Motor neuron (in vitro differentiated cells): ENCODE results near the gene HMGXB3. TPM values are rescaled to one million over a fixed set of nuclear protein-coding genes. Genes with fewer than 3 reads are reported as not detected.

Experiments
- ATAC-seq, 8 experiments: fragments of 200-7000 bp; cut with Tn5 transposase; replicated peaks in 6 of 8; 2 replicates each; pipeline ENCODE4 v1.8.0; 2021; ENCODE audit warnings: mild to moderate bottlenecking in 8 of 8, moderate library complexity in 8 of 8
- H3K27ac ChIP-seq, 2 donors: fragments of 250-450 bp; sonication (Bioruptor Pico); 2 replicates each; pipeline ENCODE4 v1.9.0; 2021; ENCODE audit warnings: antibody characterized with exemption in 2 of 2, mild to moderate bottlenecking in 2 of 2, moderate library complexity in 1 of 2
- H3K4me1 ChIP-seq, 2 donors: fragments of 250-450 bp; sonication (Bioruptor Pico); replicated peaks in 1 of 2; 2 replicates each; pipeline ENCODE4 v1.6.1; 2021; ENCODE audit warnings: antibody characterized with exemption in 2 of 2, mild to moderate bottlenecking in 2 of 2, moderate library complexity in 1 of 2
- H3K4me3 ChIP-seq, 5 donors: fragments of 250-450 bp; sonication (Bioruptor Pico); 2 replicates each; pipeline ENCODE4 v1.9.0; 2021; ENCODE audit warnings: antibody characterized with exemption in 5 of 5, mild to moderate bottlenecking in 5 of 5, moderate library complexity in 4 of 5
- WGBS, 10 experiments: fragments of 450-650 bp; shearing (Covaris generic); methylation state at CpG; one replicate each; pipeline ENCODE4 v1.0.0; 2022; 5-methylcytosine and 5-hydroxymethylcytosine counted together
- in situ Hi-C, 9 experiments: fragments of 400-800 bp; cut with MboI; loops; one replicate each; pipeline ENCODE4 v1.15.0; 2021; ENCODE audit warnings: low sequenced_read_pairs in 9 of 9, low pct_unique_long_range_greater_than_20kb in 2 of 9; ENCODE audit not compliant: unreplicated experiment in 9 of 9
- total RNA-seq, 8 experiments: library from RNA; unstranded; fragments of 300-600 nt; gene quantifications; 2 replicates each; pipeline versions ENCODE4 v1.2.3 to v1.2.4, GENCODE V29; 2022

HMGXB3 gene
- total RNA-seq, 8 experiments from 2014 or later: 16.2 to 46.4 (median 26.1) TPM

DNA sequence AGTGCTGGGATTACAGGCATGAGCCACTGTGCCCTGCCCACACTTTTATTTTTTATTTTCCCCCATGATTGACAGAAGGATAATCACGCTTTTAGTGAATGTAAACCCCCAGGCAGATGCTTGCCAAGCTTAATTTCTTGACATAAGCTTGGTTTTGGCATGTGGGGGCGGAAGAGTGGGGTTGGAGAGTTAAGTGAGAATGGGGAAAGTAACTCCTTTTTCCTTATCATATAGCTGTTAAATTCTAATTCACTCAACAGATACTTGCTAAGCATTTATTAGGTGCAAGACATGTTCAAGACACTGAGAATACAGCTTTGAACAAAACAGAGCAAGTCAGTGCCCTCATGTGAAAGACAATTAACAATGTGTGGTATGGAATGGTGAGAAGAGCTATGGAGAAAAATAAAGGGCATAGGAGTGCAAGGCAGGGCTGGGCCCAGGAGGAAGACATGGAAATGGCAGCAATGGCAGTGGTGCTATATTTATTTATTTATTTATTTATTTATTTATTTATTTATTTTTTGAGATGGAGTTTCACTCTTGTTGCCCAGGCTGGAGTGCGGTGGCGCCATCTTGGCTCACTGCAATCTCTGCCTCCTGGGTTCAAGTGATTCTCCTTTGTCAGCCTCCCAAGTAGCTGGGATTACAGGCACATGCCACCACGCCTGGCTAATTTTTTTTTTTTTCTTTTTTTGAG is 37.8 kb upstream of the HMGXB3 start:
- ATAC-seq: no peak
- no peak overlapping the region for H3K27ac ChIP-seq
- H3K4me3 ChIP-seq: no peak overlapping the region
- H3K4me1 ChIP-seq: peaks cover 10 to 17% of the 10 kb centered on the region in 2 donors
- WGBS, 10 experiments: 70 to 100% (median 97%) methylated on average over 1 to 5 of the region's 5 CpGs; no CpG with 5 or more reads in 2 of the 10 experiments
- in situ Hi-C loops: no loop called here

DNA sequence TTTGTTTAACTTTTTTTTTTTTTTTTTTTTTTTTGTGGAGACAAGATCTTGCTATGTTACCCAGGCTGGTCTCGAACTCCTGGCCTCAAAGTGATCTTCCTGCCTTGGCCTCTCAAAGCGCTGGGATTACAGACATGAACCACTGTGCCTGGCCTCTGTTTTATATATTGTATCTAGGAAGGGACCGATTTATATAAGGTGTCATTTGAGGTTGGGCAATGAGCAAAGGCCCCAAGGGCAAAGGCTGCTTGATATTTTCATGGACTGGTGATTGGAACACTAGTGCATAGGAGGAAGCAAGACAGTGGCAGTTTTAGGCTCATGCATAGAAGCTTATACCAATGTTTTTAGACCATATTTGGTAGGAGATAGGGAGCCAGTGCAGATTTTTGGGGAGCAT is 36.8 kb upstream of the HMGXB3 start:
- Histone ChIP-seq H3K4me3 (no peak overlapping the region), H3K27ac (no peak overlapping the region), H3K4me1 (peaks cover 10 to 17% of the 10 kb centered on the region in 2 donors)
- in situ Hi-C loops: no loop called here
- no peak for ATAC-seq
- 83 to 100% (median 94%) methylated on average over 1 to 3 of the region's 3 CpGs; no CpG with 5 or more reads in 4 of the 10 experiments for WGBS, 10 experiments

DNA sequence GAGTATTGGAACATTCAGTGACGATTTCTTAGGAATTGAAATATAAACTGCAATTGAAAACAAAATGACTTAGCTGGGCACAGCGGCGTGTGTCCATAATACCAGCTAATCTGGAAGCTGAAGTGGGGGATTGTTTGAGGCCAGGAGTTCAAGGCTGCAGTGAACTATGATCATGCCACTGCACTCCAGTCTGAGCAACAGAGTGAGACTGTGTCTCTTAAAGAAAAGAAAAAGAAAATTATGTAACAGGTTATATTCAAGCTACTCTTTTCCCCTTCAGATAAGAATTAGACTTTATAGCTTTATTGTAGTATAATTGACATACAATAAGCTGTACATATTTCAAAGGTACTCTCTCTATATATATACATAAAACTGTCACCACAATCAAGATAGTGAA is 33.6 kb upstream of the HMGXB3 start:
- in situ Hi-C loops: no loop called here
- WGBS, 10 experiments: 66 to 100% (median 88%) methylated on average over 2 to 3 of the region's 3 CpGs; no CpG with 5 or more reads in 1 of the 10 experiments

DNA sequence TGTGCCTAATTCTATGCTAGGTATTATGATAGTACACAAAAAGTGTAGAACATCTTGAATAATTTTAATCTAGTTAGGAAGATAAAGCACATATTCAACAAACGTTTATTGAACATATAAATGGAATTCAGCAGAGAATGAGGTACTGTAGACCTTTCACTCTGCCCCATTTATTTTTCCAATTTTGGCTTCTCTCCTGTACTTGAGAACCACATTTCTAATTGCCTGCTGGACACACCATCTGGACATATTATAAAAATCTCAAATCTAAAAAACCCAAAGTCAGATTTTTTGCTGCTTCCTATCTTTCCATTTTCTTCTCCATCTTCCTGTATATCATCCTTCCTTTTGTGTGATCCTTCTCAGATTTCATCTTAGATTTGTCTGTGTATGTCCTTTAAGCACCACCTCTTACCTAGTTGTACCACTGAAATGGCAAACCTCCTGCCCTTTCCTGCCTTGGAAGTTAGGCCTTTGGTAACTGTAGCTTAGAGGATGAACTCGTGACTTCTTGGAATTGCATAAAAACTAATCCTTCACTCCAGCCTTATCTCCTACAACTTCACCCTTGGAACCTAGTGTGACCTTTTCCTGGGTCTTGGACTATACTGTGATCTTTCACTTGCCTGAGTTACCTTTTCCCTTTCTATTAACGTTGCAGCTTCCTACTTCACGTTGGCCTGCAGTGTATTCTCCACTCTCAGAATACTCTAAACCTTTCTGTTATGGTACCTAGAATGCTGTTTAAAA is 31.2 kb upstream of the HMGXB3 start:
- no peak overlapping the region for H3K27ac ChIP-seq
- WGBS, 10 experiments: 40 to 100% (median 71%) methylated on average over 1 to 4 of the region's 4 CpGs; no CpG with 5 or more reads in 1 of the 10 experiments
- H3K4me3 ChIP-seq: no peak overlapping the region
- no peaks in the 10 kb centered on the region for H3K4me1 ChIP-seq
- no peak for ATAC-seq
- in situ Hi-C loops: no loop called here

More for the DNA sequence above, 33.6 kb upstream of the HMGXB3 start:
- no peak for ATAC-seq
- Histone ChIP-seq H3K4me3 (no peak overlapping the region), H3K4me1 (no peaks in the 10 kb centered on the region), H3K27ac (no peak overlapping the region)

DNA sequence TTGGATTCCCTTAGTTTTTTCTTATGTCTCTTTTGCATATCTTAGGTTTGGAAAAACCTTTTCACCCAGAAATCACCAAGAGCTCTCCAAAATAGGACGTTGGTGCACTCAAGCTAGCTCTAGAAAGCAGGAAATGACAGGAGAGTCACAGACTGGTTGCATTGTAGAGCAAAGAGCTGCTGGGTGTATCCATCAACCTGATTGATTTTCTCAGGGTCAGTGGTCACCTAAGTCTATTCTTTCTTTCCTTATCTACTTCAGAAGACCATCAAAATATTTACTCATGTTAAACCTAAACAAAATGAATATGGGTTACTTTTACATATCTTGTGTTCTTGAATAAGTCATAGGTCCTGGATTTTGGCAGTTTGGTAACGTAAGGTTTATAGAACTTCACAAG is 25.1 kb upstream of the HMGXB3 start:
- in situ Hi-C loops: loop anchor here in 6 of 9 experiments (25.0 kb wide), 2 partner anchors 138 to 338 kb away; no protein-coding TSS in a partner anchor
- WGBS, 10 experiments: 0 to 67% (median 55%) methylated on average over 1 to 2 of the region's 2 CpGs; no CpG with 5 or more reads in 1 of the 10 experiments

DNA sequence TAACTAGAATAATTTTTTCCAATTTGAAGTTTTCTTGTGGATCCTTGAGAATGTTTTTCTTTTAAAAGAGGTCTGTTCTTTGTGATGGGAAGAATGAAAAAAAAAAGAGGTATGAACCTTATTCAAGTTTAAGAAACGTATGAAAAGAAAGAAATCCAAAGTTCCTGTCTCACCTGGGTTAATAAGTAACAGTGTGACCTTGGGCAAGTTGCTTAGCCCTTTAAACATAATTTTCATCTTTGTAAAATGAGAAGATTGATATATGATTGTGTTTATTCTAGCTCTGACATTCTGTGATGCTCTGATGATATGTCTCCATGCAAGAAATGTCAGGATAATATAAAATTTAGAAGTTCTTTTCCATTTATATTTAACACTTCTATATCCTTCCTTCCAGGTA is 20.6 kb upstream of the HMGXB3 start:
- WGBS, 10 experiments: 44 to 92% (median 80%) methylated on average over 1 of the region's 1 CpG; no CpG with 5 or more reads in 2 of the 10 experiments
- ATAC-seq: no peak
- Histone ChIP-seq H3K27ac (no peak overlapping the region), H3K4me1 (no peaks in the 10 kb centered on the region), H3K4me3 (no peak overlapping the region)
- in situ Hi-C loops: loop anchor here in 8 of 9 experiments (10.0 to 25.0 kb wide), 5 partner anchors 125 to 345 kb away; no protein-coding TSS in a partner anchor

More for the DNA sequence above, 25.1 kb upstream of the HMGXB3 start:
- no peak overlapping the region for H3K4me3 ChIP-seq
- no peak overlapping the region for H3K27ac ChIP-seq
- no peak for ATAC-seq
- no peaks in the 10 kb centered on the region for H3K4me1 ChIP-seq

DNA sequence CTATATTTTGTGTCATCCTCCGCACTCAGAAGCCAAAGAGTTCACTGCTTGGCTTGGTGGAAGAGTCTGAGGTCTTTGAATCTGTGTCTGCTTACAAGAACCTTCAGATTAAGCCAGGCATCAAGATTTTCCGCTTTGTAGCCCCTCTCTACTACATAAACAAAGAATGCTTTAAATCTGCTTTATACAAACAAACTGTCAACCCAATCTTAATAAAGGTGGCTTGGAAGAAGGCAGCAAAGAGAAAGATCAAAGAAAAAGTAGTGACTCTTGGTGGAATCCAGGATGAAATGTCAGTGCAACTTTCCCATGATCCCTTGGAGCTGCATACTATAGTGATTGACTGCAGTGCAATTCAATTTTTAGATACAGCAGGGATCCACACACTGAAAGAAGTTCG is 19.3 kb upstream of the HMGXB3 start:
- H3K4me1 ChIP-seq: no peaks in the 10 kb centered on the region
- in situ Hi-C loops: loop anchor here in 8 of 9 experiments (10.0 to 25.0 kb wide), 5 partner anchors 126 to 346 kb away; no protein-coding TSS in a partner anchor
- ATAC-seq: no peak
- no peak overlapping the region for H3K27ac ChIP-seq
- 73 to 100% (median 86%) methylated on average over 1 to 3 of the region's 3 CpGs; no CpG with 5 or more reads in 1 of the 10 experiments for WGBS, 10 experiments
- no peak overlapping the region for H3K4me3 ChIP-seq

DNA sequence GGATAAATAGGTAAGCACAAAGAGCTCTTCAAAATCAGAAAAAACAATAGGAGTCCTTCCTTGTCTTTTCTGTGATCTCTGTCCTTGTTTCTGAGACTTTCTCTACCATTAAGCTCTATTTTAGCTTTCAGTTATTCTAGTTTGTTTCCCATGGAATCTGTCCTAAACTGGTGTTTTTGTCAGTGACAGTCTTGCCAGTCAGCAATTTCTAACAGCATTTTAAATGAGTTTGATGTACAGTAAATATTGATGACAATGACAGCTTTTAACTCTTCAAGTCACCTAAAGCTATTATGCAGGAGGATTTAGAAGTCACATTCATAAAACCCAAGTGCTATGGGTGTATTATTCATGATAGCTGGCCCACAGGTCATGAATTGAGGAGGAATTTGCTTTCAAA is 18.0 kb upstream of the HMGXB3 start:
- Histone ChIP-seq H3K4me1 (no peaks in the 10 kb centered on the region), H3K27ac (no peak overlapping the region), H3K4me3 (no peak overlapping the region)
- in situ Hi-C loops: loop anchor here in 8 of 9 experiments (10.0 to 25.0 kb wide), 5 partner anchors 128 to 348 kb away; no protein-coding TSS in a partner anchor
- ATAC-seq: no peak

DNA sequence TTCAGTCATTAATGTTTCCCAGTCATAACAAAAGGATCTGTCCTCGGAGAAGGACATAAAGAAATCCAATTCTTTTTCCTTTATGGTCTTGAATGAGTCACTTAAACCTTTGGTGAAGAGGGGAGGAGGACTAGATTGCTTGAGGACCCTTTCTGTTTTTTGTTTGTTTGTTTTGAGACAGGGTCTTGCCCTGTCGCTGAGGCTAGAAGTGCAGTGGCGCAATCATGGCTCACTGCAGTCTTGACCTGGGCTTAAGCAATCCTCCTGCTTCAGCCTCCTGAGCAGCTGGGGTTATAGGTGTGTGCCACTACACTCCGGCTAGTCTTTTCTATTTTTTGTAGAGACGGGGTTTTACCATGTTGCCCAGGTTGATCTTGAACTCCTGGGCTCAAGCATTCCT is 12.4 kb upstream of the HMGXB3 start:
- in situ Hi-C loops: loop anchor here in 8 of 9 experiments (10.0 to 25.0 kb wide), 5 partner anchors 133 to 353 kb away; no protein-coding TSS in a partner anchor
- ATAC-seq: no peak
- Histone ChIP-seq H3K27ac (no peak overlapping the region), H3K4me3 (no peak overlapping the region), H3K4me1 (no peaks in the 10 kb centered on the region)
- 81 to 100% (median 91%) methylated on average over 1 to 4 of the region's 5 CpGs; no CpG with 5 or more reads in 7 of the 10 experiments for WGBS, 10 experiments

DNA sequence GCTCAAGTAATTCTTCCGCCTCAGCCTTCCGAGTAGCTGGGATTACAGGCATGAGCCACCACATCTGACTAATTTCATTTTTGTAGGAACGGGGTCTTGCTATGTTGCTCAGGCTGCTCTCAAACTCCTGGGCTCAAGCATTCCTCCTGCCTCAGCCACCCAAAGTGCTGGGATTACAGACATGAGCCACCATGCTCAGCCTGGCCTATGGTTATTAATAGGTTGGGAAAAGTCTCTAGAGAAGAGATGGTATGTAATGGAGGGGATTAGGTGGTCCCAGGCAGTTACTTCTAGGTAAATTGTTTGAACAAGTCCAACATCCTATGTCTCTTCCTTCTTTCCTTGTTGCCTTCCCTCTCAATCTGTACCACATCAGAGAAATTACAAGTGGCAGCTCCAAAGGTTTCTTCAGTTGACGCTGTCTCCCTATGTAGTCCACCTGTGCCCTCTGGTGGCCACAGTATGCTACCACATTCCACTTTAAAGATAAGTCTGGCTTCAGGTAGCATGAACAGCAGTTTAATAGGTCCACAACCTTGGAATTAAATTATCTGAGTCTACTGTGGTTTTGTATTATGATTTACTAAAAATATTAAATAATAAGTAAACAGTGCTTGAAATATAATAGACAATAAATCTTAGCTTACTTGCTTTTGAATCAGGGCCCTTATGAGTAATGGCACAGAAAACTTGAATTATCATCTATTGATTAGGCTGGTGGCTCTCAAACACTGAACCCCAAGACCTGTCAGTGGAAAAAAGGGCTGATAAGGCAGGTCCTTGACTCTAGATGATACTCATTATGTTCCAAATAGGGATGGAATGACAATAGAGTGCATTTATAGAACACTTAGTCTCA is 9.8 kb upstream of the HMGXB3 start:
- WGBS, 10 experiments: 0 to 80% (median 51%) methylated on average over 1 to 4 of the region's 4 CpGs; no CpG with 5 or more reads in 3 of the 10 experiments
- in situ Hi-C loops: loop anchor here in 6 of 9 experiments (10.0 to 25.0 kb wide), 3 partner anchors 153 to 353 kb away; no protein-coding TSS in a partner anchor

DNA sequence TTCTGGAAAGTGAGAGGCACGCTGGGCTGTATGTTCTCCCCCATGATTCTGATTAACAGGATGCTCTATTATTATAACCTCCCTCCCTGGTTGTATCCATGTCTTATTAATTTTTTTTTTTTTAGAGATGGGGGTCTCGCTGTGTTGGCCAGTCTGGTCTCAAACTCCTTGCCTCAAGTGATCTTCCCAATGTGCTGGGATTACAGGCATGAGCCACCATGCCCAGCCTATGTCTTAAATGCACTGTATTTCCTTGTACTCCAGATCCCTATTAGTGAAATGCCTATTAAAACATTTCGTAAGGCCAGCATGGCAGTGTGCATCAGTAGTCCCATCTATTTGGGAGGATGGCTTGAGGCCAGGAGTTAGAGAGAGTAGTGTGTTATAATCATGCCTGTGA is 7.1 kb upstream of the HMGXB3 start:
- H3K4me3 ChIP-seq: no peak overlapping the region
- no peak overlapping the region for H3K27ac ChIP-seq
- H3K4me1 ChIP-seq: peaks cover 0 to 15% of the 10 kb centered on the region in 2 donors
- no peak for ATAC-seq
- in situ Hi-C loops: loop anchor here in 6 of 9 experiments (10.0 to 25.0 kb wide), 3 partner anchors 156 to 356 kb away; no protein-coding TSS in a partner anchor
- 58 to 100% (median 87%) methylated on average over 1 to 3 of the region's 3 CpGs; no CpG with 5 or more reads in 1 of the 10 experiments for WGBS, 10 experiments

More for the DNA sequence above, 9.8 kb upstream of the HMGXB3 start:
- Histone ChIP-seq H3K4me3 (no peak overlapping the region), H3K4me1 (peaks cover 0 to 10% of the 10 kb centered on the region in 2 donors), H3K27ac (no peak overlapping the region)
- ATAC-seq: peak; percentile 74 to 90 (median 78)
